Stimulated activated CD8-positive, alpha-beta memory T cell treated with anti-CD3 and anti-CD28 coated beads, Interleukin-4, amount 100 ng/mL, for 1 hour (primary cell): ENCODE measurements around the gene IGF2R.
"Not testable (repeated sequence)": the region's sequence is repeated elsewhere in the genome, so short reads cannot be mapped to it uniquely, and the experiment has no call there.

Source experiments
- DNase-seq, 2 donors: peaks; one replicate each; pipeline ENCODE4 v3.0.0-alpha.2; 2020; ENCODE audit warnings: low read depth in 2 of 2, low spot score in 1 of 2

Gene IGF2R

DNA sequence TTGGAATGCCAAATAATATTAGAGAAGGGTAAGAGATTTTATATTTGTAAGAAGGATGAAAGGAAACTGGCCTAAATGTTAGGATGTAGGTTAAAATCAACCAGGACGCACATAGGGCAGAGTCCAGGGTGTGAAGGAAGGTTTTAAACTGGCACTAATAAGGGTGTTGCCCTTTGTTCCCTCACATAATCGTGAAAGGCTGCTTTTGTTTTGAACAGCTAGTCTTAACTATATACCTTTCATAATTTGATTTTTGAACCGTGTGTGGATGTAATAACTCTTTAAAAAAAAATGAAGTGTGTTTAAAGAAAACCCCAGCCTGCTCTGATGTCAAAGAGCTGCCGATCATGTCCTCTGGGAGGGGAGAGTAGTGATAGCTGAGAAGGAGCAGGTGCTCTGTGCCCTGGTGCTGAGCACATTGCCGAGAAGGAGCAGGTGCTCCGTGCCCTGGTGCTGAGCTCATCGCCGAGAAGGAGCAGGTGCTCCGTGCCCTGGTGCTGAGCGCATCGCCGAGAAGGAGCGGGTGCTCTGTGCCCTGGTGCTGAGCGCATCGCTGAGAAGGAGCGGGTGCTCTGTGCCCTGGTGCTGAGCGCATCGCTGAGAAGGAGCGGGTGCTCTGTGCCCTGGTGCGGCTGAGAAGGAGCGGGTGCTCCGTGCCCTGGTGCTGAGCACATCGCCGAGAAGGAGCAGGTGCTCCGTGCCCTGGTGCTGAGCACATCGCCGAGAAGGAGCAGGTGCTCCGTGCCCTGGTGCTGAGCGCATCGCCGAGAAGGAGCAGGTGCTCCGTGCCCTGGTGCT, 121.8 kb downstream of the IGF2R start:
- DNase-seq, result not testable (repeated sequence)

DNA sequence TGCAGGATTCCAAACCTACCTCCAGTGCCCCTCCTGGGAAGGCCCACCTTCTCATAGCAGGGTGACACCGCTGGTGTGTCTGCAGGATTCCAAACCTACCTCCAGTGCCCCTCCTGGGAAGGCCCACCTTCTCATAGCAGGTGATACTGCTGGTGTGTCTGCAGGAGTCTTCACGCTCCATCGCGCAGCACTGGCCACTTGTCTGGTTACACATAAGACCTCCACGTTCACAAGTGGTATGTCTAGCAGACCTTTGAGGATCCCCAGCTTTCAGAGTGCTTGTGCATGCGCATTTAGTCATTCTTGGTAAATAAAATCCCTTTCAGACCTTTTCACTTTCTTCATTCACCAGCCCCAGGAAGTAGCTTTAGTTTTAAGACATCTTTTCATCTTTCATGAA, 123.3 kb downstream of the IGF2R start:
- not testable (repeated sequence) for DNase-seq

DNA sequence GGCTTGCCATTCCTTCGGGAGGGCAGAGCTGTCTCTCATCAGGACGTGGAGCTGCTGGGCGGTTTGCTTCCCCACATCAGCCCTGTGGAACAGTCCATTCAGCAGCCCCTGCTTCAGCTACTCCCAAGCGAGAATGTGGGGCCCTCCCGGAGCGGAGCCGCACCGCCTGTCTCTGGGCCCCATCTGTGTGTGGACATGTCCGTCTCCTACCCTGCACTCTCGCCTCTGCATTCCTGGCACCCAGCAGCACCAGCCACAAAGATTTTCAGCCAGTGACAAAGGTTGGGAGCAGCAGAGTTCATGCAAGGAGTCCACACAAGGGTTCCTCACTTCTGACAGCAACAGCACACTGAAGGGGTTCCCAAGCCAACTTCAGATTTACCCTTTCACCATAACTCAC, 123.7 kb downstream of the IGF2R start:
- DNase-seq, result no peak

DNA sequence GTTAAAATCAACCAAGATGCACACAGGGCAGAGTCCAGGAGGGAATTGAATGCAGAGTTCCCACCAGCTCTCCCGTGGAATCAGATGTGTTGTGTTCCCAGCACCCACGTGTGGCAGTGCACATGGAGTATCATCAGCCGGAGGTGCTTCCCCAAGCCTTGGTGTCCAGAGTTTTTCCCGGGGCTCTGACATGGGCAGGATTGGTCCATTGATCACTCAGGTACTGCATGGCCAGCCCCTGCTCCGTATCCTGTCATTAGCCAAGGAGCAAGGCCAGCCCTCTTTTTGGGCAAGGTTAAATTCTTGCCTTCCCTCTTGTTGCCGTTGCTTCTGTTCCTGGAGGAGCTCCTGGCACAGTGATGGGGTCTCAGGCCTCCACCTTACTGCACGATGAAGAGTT, 124.2 kb downstream of the IGF2R start:
- DNase-seq, result no peak

DNA sequence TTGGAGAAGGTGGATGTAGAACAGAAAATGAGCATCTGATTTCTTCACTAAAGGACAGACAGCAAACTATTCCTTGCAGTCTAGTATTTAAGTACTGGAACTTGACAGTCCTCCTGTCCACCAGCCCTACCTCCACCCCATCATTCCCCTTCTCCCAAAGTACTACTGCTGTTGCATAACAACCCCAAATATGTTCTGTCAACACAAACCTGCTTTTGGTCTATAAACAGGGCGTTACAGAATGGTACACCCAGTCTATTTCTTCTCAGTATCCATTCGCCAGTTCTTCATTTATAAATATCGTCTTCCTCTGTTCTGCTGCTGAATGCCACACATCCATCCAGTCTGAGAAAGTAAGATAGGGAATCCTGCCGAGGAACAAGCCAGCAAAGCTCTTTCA, 125.1 kb downstream of the IGF2R start:
- DNase-seq, result no peak

DNA sequence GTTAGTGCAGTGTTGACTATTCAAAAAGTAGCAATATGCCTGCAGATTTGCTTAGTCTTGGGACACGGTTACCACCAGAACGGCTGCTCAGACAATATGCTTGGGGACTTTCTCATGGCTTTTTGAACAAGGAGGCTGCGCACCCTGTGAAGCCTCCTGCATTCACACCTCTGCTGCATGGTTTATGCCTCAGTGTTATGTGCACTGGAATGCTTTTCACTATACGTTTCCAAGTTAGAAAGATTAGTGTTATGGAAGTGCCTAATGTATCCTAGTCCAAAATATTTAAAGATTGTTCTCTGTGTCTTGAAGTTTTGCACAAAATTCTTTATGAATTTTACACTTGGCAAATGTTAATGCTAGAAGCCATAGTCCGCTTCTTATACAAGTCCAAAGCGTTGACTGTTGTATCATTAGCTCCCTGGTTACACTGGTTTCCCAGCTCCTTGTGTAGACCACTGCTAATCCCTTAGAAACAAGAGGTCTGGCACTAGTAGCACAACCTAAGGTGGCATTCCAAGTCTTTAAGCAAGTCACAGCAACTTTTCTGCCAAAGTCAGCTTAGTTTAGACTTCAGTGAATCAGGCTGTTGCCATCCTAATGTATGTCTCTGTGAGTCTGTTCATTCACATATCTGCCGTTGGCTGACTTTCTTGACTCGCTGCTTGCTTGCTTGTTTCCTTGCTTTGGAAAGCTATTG, 126.4 kb downstream of the IGF2R start:
- DNase-seq, result no peak

DNA sequence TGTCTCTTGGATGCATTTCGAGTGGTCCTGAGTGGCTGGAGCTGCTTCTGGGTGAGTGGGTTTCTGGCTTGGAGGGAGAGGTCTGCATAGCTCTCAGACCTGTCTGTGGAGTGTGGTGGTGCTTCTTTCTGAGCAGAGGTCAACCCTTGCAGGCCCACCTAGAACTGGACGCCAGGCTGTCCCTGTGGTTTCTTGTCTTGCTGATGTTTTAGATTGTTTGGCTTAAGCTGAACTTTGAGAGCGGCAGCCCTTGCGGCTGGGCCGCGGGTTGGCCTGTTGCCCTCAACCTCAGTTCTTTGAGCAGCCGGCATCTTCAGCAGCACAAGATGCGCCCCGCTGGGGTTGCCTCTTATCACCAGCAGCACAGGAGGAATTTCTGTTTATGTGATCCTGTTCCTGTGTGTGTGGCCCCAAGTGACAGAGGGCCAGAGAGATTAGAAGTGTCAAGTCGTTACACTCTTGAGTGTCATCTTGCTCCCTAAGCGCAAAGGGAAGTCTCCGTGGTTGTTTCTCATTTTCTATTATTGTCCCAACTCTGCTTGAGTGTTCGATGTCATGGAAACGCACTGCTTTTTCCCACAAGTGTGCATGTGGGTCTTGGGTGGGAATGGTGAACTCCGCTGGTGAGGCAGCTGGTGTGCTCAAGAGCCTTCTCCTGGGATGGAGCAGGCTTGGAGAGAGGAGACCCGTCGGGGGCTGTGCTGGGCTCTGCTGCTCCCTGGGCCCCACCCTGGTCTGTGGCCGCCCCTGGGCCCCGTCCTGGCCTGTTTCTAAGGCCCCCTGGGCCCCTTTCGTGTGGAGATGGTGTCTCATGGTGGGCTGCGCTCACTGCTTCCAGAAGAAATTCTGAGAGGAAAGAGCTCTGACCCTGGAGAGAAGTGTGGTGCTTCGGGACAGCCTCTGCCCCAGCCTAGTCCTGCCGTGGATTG, 132.7 kb downstream of the IGF2R start:
- DNase-seq, result no peak

DNA sequence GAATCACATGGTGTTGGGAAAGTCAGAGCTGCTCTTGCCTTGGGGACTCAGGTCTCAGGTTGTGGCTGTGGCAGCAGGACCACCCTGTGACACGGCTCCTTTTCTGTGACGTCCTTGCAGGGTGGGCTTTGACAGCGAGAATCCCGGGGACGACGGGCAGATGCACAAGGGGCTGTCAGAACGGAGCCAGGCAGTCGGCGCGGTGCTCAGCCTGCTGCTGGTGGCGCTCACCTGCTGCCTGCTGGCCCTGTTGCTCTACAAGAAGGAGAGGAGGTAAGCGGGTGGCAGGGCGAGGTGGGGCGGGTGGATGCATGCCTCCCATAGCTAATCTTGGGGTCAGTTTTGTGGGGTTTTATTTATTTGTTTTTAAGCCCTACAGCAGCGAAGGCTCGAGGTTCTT, 133.5 kb downstream of the IGF2R start:
- DNase-seq, result no peak

DNA sequence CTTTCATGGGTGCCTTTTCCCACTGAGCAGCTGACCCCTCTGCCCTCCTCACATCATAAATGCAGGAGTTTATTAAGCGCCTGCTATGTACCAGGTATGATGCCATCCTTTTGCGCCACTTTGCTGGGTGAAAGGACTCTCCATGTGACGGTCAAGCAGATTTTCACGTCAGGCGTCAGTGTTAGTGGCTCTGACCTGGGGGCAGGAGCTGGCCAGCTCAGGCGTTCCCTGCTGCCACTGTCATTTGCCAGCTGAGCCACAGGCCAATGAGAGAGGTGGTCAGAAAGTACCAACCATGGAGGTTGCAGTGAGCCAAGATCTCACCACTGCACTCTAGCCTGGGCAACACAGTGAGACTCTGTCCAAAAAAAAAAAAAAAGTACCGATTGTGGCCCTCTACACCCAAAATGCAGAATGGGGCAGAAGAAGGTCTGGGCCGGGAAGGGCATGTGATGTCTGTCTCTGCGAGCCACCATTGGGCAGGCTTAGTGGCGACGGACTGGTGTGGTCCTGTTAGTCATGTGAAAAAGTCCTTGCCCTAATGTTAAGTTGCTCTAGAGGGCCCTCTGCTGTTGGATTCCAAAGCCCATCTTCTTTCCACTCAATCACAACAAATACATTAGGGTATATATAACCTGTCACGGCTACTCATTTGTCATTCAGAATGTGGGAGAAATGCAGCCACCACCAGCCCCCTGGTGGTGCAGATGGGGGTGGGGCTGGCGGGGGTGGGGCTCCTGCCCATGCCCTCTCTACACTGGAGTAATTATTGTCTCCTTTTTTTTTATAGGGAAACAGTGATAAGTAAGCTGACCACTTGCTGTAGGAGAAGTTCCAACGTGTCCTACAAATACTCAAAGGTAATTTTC, 134.3 kb downstream of the IGF2R start:
- no peak for DNase-seq

DNA sequence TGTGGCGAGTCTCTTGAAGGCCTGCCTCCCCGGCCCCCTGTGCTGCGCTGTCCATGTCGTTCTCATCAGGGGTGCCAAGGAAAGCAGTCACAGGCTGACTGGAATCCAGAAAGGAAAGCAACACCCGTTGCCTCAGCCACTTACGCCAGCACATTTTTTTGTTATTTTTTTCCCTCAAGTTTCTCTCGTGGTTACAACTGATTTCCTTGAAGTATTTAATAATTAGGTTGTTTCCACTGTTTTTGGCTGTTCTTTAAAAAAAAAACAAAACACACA, 134.9 kb downstream of the IGF2R start:
- DNase-seq, result no peak

DNA sequence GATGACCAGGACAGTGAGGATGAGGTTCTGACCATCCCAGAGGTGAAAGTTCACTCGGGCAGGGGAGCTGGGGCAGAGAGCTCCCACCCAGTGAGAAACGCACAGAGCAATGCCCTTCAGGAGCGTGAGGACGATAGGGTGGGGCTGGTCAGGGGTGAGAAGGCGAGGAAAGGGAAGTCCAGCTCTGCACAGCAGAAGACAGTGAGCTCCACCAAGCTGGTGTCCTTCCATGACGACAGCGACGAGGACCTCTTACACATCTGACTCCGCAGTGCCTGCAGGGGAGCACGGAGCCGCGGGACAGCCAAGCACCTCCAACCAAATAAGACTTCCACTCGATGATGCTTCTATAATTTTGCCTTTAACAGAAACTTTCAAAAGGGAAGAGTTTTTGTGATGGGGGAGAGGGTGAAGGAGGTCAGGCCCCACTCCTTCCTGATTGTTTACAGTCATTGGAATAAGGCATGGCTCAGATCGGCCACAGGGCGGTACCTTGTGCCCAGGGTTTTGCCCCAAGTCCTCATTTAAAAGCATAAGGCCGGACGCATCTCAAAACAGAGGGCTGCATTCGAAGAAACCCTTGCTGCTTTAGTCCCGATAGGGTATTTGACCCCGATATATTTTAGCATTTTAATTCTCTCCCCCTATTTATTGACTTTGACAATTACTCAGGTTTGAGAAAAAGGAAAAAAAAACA, 136.1 kb downstream of the IGF2R start:
- no peak for DNase-seq

DNA sequence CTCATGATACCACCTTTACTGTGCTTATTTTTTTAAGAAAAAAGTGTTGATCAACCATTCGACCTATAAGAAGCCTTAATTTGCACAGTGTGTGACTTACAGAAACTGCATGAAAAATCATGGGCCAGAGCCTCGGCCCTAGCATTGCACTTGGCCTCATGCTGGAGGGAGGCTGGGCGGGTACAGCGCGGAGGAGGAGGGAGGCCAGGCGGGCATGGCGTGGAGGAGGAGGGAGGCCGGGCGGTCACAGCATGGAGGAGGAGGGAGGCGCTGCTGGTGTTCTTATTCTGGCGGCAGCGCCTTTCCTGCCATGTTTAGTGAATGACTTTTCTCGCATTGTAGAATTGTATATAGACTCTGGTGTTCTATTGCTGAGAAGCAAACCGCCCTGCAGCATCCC, 137.1 kb downstream of the IGF2R start:
- DNase-seq, result no peak

DNA sequence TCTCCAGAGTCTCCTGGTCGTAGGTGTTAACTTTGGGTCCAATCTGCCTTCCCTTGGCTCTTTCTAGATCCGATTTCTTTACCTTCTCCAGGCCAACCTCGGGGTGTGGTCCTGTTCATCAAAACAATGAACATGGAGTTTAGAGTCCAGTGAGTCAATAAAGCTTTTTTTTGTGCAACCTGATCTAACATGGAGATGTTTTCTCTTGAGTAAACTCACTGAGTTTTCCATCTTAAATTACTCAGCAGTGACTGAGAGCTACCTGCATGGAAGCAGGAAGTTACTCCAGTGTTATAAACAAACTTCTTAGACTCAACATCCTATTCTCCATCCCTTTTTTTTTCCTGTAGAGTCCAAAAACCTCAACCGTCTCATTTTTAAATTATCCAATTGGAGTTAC, 137.8 kb downstream of the IGF2R start:
- DNase-seq, result no peak

DNA sequence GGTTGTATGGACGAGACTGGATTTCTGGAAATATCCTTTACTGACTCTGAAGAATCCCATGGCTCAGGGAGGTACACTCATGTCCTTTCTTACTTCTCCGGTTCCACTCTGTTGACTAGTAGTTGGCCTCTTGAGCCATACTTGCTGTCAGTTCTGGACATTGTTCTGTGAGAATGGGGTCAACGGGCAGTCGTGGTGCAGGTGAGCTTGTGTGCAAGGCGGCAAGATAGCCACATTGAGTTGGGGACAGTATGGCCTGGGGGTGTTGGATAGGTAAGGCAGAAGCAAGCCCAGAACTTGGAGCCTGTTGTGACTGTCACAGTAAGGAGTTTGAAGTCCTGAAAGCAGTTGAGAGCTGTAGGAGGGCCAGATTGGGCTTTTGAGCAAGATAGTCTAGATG, 139.2 kb downstream of the IGF2R start:
- no peak for DNase-seq

DNA sequence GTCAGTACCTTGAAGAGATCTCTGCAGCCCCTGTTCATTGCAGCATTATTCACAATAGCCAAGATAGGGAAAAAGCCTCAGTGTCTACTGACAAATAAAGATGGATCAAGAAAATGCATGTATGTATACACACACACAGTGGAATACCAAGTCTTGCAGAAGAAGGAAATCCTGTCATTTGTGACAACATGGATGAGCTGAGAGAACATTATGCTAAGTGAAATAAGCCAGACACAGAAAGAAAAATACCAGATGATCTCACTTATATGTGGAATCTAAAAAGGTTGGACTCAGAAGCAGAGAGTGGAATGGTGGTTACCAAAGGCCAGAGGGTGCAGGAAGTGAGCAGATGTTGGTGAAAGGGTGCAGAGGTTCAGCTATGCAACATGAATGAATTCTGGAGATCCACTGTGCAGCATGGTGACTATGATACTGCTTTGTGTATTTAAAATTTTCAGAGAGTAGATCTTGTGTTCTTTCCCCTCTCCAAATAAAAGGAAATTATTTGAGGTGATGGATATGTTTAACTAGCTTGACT, 141.8 kb downstream of the IGF2R start:
- DNase-seq, result no peak

DNA sequence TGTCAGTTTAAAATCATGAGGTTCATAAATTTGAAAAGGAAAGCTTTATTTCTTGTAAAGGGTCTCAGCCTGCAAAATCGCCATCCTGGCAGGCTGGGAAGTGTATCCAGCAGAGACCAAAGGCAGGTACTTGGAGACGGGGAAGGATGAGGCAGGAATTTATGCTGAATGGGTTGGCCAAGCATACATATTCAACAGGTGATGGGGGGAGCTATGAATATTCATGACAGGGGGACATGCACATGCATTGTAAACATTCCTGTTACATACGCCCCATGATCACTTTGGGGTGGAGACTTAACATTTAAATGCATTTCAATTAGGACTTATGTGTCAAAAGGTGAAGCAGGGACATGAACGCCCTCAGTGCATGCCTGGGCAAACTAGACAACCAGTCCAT, 142.9 kb downstream of the IGF2R start:
- DNase-seq, result no peak

DNA sequence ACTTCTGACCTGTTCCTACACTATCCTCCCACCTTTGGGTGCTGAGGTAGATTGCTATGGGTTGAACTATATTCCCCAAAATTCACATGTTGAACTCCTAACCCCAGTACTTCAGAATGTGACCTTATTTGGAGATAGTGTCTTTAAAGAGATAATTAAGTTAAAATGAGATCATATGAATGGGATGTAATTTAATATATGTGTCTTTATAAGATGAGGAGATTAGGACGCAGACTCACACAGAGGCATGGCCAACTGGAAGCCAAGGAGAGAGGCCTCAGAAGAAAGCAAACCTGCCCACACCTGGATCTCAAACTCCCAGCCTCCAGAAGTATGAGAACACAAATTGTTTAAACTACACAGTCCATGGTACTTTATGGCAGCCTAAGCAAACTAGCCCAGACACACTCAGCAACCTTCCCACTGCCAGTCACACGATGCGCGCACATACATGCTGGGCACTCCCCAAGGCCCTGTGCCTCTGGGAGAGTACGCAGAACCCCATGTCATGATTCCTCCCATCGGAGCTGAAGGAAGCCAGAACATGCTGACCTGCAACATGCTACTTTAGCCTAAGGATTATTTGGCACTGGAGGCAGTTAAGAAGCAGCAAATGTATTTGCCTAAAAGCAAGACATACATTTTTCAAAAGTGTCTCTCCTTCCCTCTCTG, 143.9 kb downstream of the IGF2R start:
- DNase-seq, result no peak

DNA sequence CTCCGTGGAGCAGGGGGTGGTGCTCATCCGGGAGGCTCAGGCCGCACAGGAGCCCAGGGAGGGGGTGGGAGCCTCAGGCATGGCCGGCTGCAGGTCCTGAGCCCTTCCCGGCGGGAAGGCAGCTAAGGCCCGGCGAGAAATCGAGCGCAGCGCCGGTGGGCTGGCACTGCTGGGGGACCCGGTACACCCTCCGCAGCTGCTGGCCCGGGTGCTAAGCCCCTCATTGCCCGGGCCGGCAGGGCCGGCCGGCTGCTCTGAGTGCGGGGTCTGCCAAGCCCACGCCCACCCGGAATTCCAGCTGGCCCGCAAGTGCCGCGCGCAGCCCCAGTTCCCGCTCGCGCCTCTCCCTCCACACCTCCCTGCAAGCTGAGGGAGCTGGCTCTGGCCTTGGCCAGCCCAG, 145.7 kb downstream of the IGF2R start:
- not testable (repeated sequence) for DNase-seq

DNA sequence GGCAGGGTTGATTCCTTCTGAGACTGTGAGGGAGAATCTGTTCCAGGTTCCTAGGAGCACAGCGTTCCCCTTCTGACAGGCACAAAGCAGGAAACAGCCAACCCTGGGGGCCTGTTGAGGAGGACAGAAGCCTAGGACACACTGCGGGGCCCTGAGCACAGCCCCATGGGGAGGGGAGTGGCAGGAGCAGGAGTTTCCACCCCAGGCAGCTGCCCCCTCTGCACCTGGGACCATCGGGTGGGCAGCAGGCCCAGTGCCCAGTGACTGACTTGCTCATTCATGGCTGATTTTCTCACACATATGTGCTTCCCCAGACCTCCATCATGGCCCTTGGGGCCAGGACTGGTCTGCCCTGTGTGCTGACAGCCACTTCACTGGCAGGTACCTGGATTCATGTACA, 146.5 kb downstream of the IGF2R start:
- DNase-seq, result no peak

DNA sequence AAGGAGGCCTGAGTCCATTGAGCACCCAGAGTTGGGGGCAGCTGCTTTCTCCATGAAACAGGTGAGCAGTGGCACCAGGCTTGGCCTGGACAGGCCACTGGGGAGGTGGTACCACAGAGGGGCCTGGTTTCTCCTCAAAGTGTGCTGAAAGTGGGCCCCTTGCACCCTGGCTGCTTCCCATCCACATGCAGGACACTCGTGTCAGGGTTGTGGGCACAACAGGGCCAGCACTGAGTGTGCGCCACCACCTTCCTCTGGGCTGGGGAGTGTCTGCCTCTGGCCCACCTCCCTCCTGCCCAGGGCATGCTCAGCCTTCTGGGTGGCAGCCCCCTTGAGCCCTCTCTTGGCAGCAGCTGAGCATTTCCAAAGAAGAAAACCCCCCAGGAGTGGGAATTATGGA, 147.5 kb downstream of the IGF2R start:
- no peak for DNase-seq
